ENCODE results near the gene HSD11B2. TPM values are rescaled to one million over a fixed set of nuclear protein-coding genes. Genes with fewer than 3 reads are reported as not detected.
A peak's percentile ranks its signal among the peaks of the same experiment; 100 is the strongest.

Gene HSD11B2
- total RNA-seq, 1 experiment from 2014 or later, result 9.7 TPM

DNA sequence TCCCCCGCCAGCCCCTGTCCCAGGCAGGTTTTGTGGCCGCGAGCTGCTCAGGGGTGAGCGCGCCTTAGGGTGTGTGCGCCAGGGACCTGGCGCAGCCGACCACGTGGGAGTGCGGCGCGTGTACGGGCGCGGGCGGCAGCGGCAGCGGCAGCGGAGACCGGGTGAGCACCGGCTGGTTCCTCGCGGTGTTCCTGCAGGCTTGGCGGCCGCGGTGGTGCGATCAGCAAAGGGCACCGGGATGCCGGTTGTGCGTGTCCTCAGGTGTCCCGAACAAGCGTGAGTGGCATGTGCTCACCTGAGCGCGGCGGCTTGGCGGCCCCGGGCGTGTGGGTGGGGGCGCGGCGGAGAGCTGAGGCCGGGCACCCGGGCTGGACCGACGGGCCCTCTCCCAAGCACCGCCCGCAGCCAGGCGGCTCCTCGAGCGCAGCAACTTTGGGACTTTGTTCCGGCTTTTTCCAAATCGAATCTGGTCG, 381 bp upstream of the HSD11B2 start:
- Histone ChIP-seq H3K9me2 (ENCODE audit: insufficient read depth) (no peaks in the 10 kb centered on the region), H3K27ac (ENCODE audit: low read depth, low read length) (peak overlapping the region; percentile 66), H3K9ac (ENCODE audit: low read length) (peak overlapping the region; percentile 77), H3K79me2 (ENCODE audit: insufficient read depth, low read length) (no peaks in the 10 kb centered on the region), H3K4me3 (replicated peaks in 1 of 2; ENCODE audit: low read depth in 1 of 2, low read length in 2 of 2) (peak overlapping the region; percentile 60 to 71), H3K4me1 (ENCODE audit: control insufficient read depth in 1 of 2, insufficient read depth in 2 of 2, low read length in 2 of 2) (peaks cover 6 to 44% of the 10 kb centered on the region in 2 experiments; a peak in 3 of 4 replicates), H3K36me3 (ENCODE audit: control insufficient read depth in 1 of 2, insufficient read depth in 2 of 2, low read length in 2 of 2) (no peaks in the 10 kb centered on the region), H4K20me1 (ENCODE audit: insufficient read depth) (no peaks in the 10 kb centered on the region), H2AFZ (ENCODE audit: low read depth, low read length, poor library complexity, severe bottlenecking) (peak overlapping the region; percentile 54), H3K27me3 (ENCODE audit: insufficient read depth, low read length) (no peaks in the 10 kb centered on the region), H3K9me3 (ENCODE audit: control insufficient read depth in 1 of 2, insufficient read depth in 1 of 2, low read depth in 1 of 2, low read length in 2 of 2) (no peaks in the 10 kb centered on the region), H3K4me2 (ENCODE audit: low read length) (peak overlapping the region; percentile 96)
- RAD21 ChIA-PET (ENCODE audit: low non-redundant PET in 1 of 2, low total read pairs in 2 of 2, uncharacterized antibody in 2 of 2, unreplicated experiment in 2 of 2), result interaction anchor here (0.7 to 0.8 kb wide), 2 partner anchors 26 to 170 kb away, joined by 3 read pairs; no protein-coding TSS in a partner anchor
- CTCF ChIA-PET, result interaction anchor here (0.9 to 2.3 kb wide), 6 partner anchors 11 to 91 kb away, joined by 3 to 8 read pairs (median 3); no protein-coding TSS in a partner anchor
- POLR2A ChIA-PET, result interaction anchor here (0.9 kb wide), 2 partner anchors 8 to 13 kb away, joined by 3 read pairs; no protein-coding TSS in a partner anchor
- peak; percentile 49 for ATAC-seq
- BruUV-seq (replicated peaks), result no TSS peak
- DNase-seq (ENCODE audit: low read depth, low spot score), result no peak
- no peak for TF ChIP-seq CEBPB (IDR thresholded peaks at IDR 0.05; ENCODE audit: low read depth)
- TF ChIP-seq POLR2A (IDR thresholded peaks at IDR 0.05; ENCODE audit: borderline replicate concordance, extremely low read depth, insufficient read depth, insufficient read length), result no peak
- TF ChIP-seq, protein P1, sequence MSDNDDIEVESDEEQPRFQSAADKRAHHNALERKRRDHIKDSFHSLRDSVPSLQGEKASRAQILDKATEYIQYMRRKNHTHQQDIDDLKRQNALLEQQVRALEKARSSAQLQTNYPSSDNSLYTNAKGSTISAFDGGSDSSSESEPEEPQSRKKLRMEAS (IDR thresholded peaks at IDR 0.05), result peak; percentile 98
- no peak for TF ChIP-seq SP1 (IDR thresholded peaks at IDR 0.05; ENCODE audit: low read depth)
- no peak for TF ChIP-seq JUND (IDR thresholded peaks at IDR 0.05)
- TF ChIP-seq POLR2AphosphoS5 (IDR thresholded peaks at IDR 0.05; ENCODE audit: low read depth, low read length), result 0 out of 2 replicates have a peak, but pooled peaks have one; percentile 64
- intact Hi-C loops (cut with micrococcal nuclease), result no loop called here

DNA sequence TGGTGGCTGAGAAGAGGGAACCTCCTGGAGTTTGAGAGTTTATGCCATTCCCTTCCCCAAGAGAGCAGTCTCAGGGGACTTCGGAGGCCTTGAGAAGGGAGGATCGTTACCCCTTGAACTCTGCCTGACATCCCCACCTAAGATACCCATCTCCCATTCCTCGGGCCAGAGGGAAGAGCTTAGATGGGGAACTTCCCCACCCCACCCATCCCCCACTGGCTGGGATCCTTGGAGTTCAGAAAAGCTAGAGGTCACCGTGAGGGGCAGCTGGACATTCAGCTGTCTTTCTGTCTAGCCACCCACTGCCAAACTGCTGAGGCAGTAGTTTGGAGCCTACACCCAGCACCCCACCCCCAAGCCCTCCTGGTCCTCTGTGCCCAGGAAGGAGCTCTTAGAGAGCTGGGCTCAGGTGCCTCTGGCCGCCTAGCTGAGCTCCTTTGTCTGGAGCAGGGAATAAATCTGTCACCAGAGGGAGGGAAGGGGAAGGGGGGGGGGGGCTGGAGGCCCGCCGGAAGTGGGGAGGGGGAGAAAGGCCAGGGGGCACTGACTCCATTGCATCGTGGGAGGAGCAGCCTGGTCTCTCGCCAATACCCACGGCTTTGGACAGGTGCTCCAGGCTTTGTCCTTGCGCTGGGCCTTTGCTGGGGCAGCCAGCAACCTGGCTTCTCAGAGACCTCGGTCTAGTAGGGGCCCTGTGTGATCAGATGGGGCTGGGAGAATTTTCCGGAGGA, 1.0 kb downstream of the HSD11B2 start:
- no TSS peak for BruUV-seq (replicated peaks)
- TF ChIP-seq EZH2phosphoT487 (IDR thresholded peaks at IDR 0.05; ENCODE audit: borderline replicate concordance) (no peak), SP1 (IDR thresholded peaks at IDR 0.05; ENCODE audit: low read depth) (no peak), RAD21 (IDR thresholded peaks at IDR 0.05; ENCODE audit: low read depth) (no peak), TCF7L2 (IDR thresholded peaks at IDR 0.05; ENCODE audit: borderline replicate concordance, extremely low read depth, insufficient read depth, insufficient read length) (no peak), CBX3 (IDR thresholded peaks at IDR 0.05; ENCODE audit: low read depth) (no peak), JUND (IDR thresholded peaks at IDR 0.05) (no peak)
- TF ChIP-seq, protein P2, sequence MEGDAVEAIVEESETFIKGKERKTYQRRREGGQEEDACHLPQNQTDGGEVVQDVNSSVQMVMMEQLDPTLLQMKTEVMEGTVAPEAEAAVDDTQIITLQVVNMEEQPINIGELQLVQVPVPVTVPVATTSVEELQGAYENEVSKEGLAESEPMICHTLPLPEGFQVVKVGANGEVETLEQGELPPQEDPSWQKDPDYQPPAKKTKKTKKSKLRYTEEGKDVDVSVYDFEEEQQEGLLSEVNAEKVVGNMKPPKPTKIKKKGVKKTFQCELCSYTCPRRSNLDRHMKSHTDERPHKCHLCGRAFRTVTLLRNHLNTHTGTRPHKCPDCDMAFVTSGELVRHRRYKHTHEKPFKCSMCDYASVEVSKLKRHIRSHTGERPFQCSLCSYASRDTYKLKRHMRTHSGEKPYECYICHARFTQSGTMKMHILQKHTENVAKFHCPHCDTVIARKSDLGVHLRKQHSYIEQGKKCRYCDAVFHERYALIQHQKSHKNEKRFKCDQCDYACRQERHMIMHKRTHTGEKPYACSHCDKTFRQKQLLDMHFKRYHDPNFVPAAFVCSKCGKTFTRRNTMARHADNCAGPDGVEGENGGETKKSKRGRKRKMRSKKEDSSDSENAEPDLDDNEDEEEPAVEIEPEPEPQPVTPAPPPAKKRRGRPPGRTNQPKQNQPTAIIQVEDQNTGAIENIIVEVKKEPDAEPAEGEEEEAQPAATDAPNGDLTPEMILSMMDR (IDR thresholded peaks at IDR 0.05 in 2 of 3, conservative IDR thresholded peaks at IDR 0.05 in 1 of 3; ENCODE audit: borderline replicate concordance in 1 of 3, insufficient read depth in 1 of 3, low read depth in 2 of 3, low read length in 2 of 3), result no peak
- Histone ChIP-seq H3K9ac (ENCODE audit: low read length) (peak overlapping the region; percentile 72), H2AFZ (ENCODE audit: low read depth, low read length, poor library complexity, severe bottlenecking) (no peak overlapping the region), H3K27ac (ENCODE audit: low read depth, low read length) (peak overlapping the region; percentile 82), H4K20me1 (ENCODE audit: insufficient read depth) (no peaks in the 10 kb centered on the region), H3K4me3 (replicated peaks in 1 of 2; ENCODE audit: low read depth in 1 of 2, low read length in 2 of 2) (peak overlapping the region; percentile 60 to 71), H3K9me3 (ENCODE audit: control insufficient read depth in 1 of 2, insufficient read depth in 1 of 2, low read depth in 1 of 2, low read length in 2 of 2) (no peaks in the 10 kb centered on the region), H3K9me2 (ENCODE audit: insufficient read depth) (no peaks in the 10 kb centered on the region), H3K79me2 (ENCODE audit: insufficient read depth, low read length) (no peaks in the 10 kb centered on the region), H3K4me1 (ENCODE audit: control insufficient read depth in 1 of 2, insufficient read depth in 2 of 2, low read length in 2 of 2) (peaks cover 6 to 44% of the 10 kb centered on the region in 2 experiments; a peak in 3 of 4 replicates), H3K4me2 (ENCODE audit: low read length) (peak overlapping the region; percentile 96), H3K36me3 (ENCODE audit: control insufficient read depth in 1 of 2, insufficient read depth in 2 of 2, low read length in 2 of 2) (no peaks in the 10 kb centered on the region), H3K27me3 (ENCODE audit: insufficient read depth, low read length) (no peaks in the 10 kb centered on the region)
- DNase-seq (ENCODE audit: low read depth, low spot score) (no peak), ATAC-seq (no peak)
- POLR2A ChIA-PET, result interaction anchor here (0.8 kb wide), 1 partner anchor 34 kb away, joined by 6 read pairs; no protein-coding TSS in a partner anchor
- intact Hi-C loops (cut with micrococcal nuclease), result no loop called here
- RAD21 ChIA-PET (ENCODE audit: low non-redundant PET in 1 of 2, low total read pairs in 2 of 2, uncharacterized antibody in 2 of 2, unreplicated experiment in 2 of 2), result interaction anchor here in 1 of 2 experiments (0.7 kb wide), 1 partner anchor 14 kb away, joined by 5 read pairs; no protein-coding TSS in a partner anchor
- CTCF ChIA-PET, result interaction anchor here (1.0 to 2.3 kb wide), 4 partner anchors 10 to 89 kb away, joined by 3 to 8 read pairs (median 4); no protein-coding TSS in a partner anchor

Data from HCT116 (cell line).